ENCODE measurements around the gene STRN. TPM values are rescaled to one million over a fixed set of nuclear protein-coding genes. Genes with fewer than 3 reads are reported as not detected.

The STRN gene
- total RNA-seq, 1 donor from 2014 or later: 13.5 TPM

GRCh38 chr2:36976065-36976464 is 9.7 kb upstream of the STRN start:
- no peak for DNase-seq (ENCODE audit: low read depth)
- no peaks in the 10 kb centered on the region for H3K36me3 ChIP-seq (ENCODE audit: control insufficient read depth, insufficient read depth, low read length)
- H3K4me3 ChIP-seq (ENCODE audit: low read depth, low read length): no peak overlapping the region
- no peaks in the 10 kb centered on the region for H3K27me3 ChIP-seq (ENCODE audit: control insufficient read depth, insufficient read depth, low read length)
- no peak for TF ChIP-seq CTCF (IDR thresholded peaks at IDR 0.05; ENCODE audit: insufficient read depth, low read length, poor library complexity, severe bottlenecking)

GRCh38 chr2:36975306-36975705 is 9.0 kb upstream of the STRN start:
- Histone ChIP-seq H3K27me3 (ENCODE audit: control insufficient read depth, insufficient read depth, low read length) (no peaks in the 10 kb centered on the region), H3K4me3 (ENCODE audit: low read depth, low read length) (no peak overlapping the region), H3K36me3 (ENCODE audit: control insufficient read depth, insufficient read depth, low read length) (no peaks in the 10 kb centered on the region)
- TF ChIP-seq CTCF (IDR thresholded peaks at IDR 0.05; ENCODE audit: insufficient read depth, low read length, poor library complexity, severe bottlenecking): no peak
- DNase-seq (ENCODE audit: low read depth): no peak

GRCh38 chr2:36973320-36973719 is 7.0 kb upstream of the STRN start:
- H3K4me3 ChIP-seq (ENCODE audit: low read depth, low read length): no peak overlapping the region
- no peaks in the 10 kb centered on the region for H3K27me3 ChIP-seq (ENCODE audit: control insufficient read depth, insufficient read depth, low read length)
- TF ChIP-seq CTCF (IDR thresholded peaks at IDR 0.05; ENCODE audit: insufficient read depth, low read length, poor library complexity, severe bottlenecking): no peak
- DNase-seq (ENCODE audit: low read depth): no peak
- H3K36me3 ChIP-seq (ENCODE audit: control insufficient read depth, insufficient read depth, low read length): no peaks in the 10 kb centered on the region

GRCh38 chr2:36971990-36972389 is 5.7 kb upstream of the STRN start:
- Histone ChIP-seq H3K36me3 (ENCODE audit: control insufficient read depth, insufficient read depth, low read length) (no peaks in the 10 kb centered on the region), H3K27me3 (ENCODE audit: control insufficient read depth, insufficient read depth, low read length) (no peaks in the 10 kb centered on the region), H3K4me3 (ENCODE audit: low read depth, low read length) (no peak overlapping the region)
- no peak for DNase-seq (ENCODE audit: low read depth)
- TF ChIP-seq CTCF (IDR thresholded peaks at IDR 0.05; ENCODE audit: insufficient read depth, low read length, poor library complexity, severe bottlenecking): no peak

GRCh38 chr2:36967236-36967876 is 1.0 kb upstream of the STRN start:
- no peak for TF ChIP-seq CTCF (IDR thresholded peaks at IDR 0.05; ENCODE audit: insufficient read depth, low read length, poor library complexity, severe bottlenecking)
- Histone ChIP-seq H3K4me3 (ENCODE audit: low read depth, low read length) (peak overlapping the region; percentile 71), H3K36me3 (ENCODE audit: control insufficient read depth, insufficient read depth, low read length) (no peaks in the 10 kb centered on the region), H3K27me3 (ENCODE audit: control insufficient read depth, insufficient read depth, low read length) (no peaks in the 10 kb centered on the region)
- no peak for DNase-seq (ENCODE audit: low read depth)

- no peak for DNase-seq (ENCODE audit: low read depth)
- H3K36me3 ChIP-seq (ENCODE audit: control insufficient read depth, insufficient read depth, low read length): no peaks in the 10 kb centered on the region
Observed at GRCh38 chr2:36965751-36966369, 476 bp downstream of the STRN start.

More at GRCh38 chr2:36965751-36966369, 476 bp downstream of the STRN start:
- peak overlapping the region; percentile 70 for H3K4me3 ChIP-seq (ENCODE audit: low read depth, low read length)
- no peaks in the 10 kb centered on the region for H3K27me3 ChIP-seq (ENCODE audit: control insufficient read depth, insufficient read depth, low read length)
- no peak for TF ChIP-seq CTCF (IDR thresholded peaks at IDR 0.05; ENCODE audit: insufficient read depth, low read length, poor library complexity, severe bottlenecking)

Data from kidney epithelial cell (primary cell).